ENCODE measurements around the gene THRB. TPM values are rescaled to one million over a fixed set of nuclear protein-coding genes. Genes with fewer than 3 reads are reported as not detected.

THRB gene
- polyA plus RNA-seq, 3 donors, result 3.4 to 11.7 (median 8.1) TPM

- WGBS, 3 donors, result 63 to 86% (median 74%) methylated on average over 4 of the region's 4 CpGs
- no peak overlapping the region for H3K27ac ChIP-seq (ENCODE audit: low read depth, low read length)
These were observed 24.3 kb upstream of the THRB start for GRCh38 chr3:24518990-24519367.

- WGBS, 3 donors, result 87 to 94% (median 87%) methylated on average over 4 of the region's 4 CpGs
- H3K27ac ChIP-seq (ENCODE audit: low read depth, low read length), result no peak overlapping the region
These were observed 19.5 kb upstream of the THRB start for GRCh38 chr3:24514119-24514518.

GRCh38 chr3:24513463-24513862, 18.8 kb upstream of the THRB start:
- H3K27ac ChIP-seq (ENCODE audit: low read depth, low read length), result no peak overlapping the region
- WGBS, 3 donors, result 64 to 78% (median 74%) methylated on average over 1 of the region's 1 CpG

GRCh38 chr3:24512564-24513197, 18.0 kb upstream of the THRB start:
- no peak overlapping the region for H3K27ac ChIP-seq (ENCODE audit: low read depth, low read length)
- 90 to 93% (median 91%) methylated on average over 5 of the region's 5 CpGs for WGBS, 3 donors

- 89 to 92% (median 90%) methylated on average over 5 of the region's 5 CpGs for WGBS, 3 donors
- no peak overlapping the region for H3K27ac ChIP-seq (ENCODE audit: low read depth, low read length)
These were observed 15.5 kb upstream of the THRB start for GRCh38 chr3:24510030-24510648.

- H3K27ac ChIP-seq (ENCODE audit: low read depth, low read length), result no peak overlapping the region
- WGBS, 3 donors, result 88 to 92% (median 91%) methylated on average over 1 of the region's 1 CpG
These were observed 13.8 kb upstream of the THRB start for GRCh38 chr3:24508423-24508839.

GRCh38 chr3:24507776-24508422, 13.2 kb upstream of the THRB start:
- H3K27ac ChIP-seq (ENCODE audit: low read depth, low read length), result no peak overlapping the region
- WGBS, 3 donors, result 65 to 90% (median 85%) methylated on average over 2 of the region's 2 CpGs

GRCh38 chr3:24506966-24507775, 12.5 kb upstream of the THRB start:
- WGBS, 3 donors, result 62 to 83% (median 67%) methylated on average over 3 of the region's 3 CpGs
- H3K27ac ChIP-seq (ENCODE audit: low read depth, low read length), result no peak overlapping the region

GRCh38 chr3:24505691-24506550, 11.3 kb upstream of the THRB start:
- H3K27ac ChIP-seq (ENCODE audit: low read depth, low read length), result no peak overlapping the region
- 70 to 79% (median 75%) methylated on average over 7 of the region's 7 CpGs for WGBS, 3 donors

GRCh38 chr3:24504772-24505171, 10.1 kb upstream of the THRB start:
- H3K27ac ChIP-seq (ENCODE audit: low read depth, low read length), result no peak overlapping the region

- WGBS, 3 donors, result 75 to 94% (median 79%) methylated on average over 3 of the region's 3 CpGs
- no peak overlapping the region for H3K27ac ChIP-seq (ENCODE audit: low read depth, low read length)
These were observed 9.0 kb upstream of the THRB start for GRCh38 chr3:24503616-24504113.

- WGBS, 3 donors, result 44 to 88% (median 67%) methylated on average over 1 of the region's 1 CpG
These were observed 8.0 kb upstream of the THRB start for GRCh38 chr3:24502690-24503089.

GRCh38 chr3:24500806-24501205, 6.2 kb upstream of the THRB start:
- WGBS, 3 donors, result 91 to 98% (median 93%) methylated on average over 1 of the region's 1 CpG

More at GRCh38 chr3:24502690-24503089, 8.0 kb upstream of the THRB start:
- no peak overlapping the region for H3K27ac ChIP-seq (ENCODE audit: low read depth, low read length)

GRCh38 chr3:24499991-24500390, 5.3 kb upstream of the THRB start:
- 76 to 85% (median 83%) methylated on average over 3 of the region's 3 CpGs for WGBS, 3 donors
- no peak overlapping the region for H3K27ac ChIP-seq (ENCODE audit: low read depth, low read length)

More at GRCh38 chr3:24500806-24501205, 6.2 kb upstream of the THRB start:
- H3K27ac ChIP-seq (ENCODE audit: low read depth, low read length), result no peak overlapping the region

GRCh38 chr3:24498796-24499195, 4.1 kb upstream of the THRB start:
- H3K27ac ChIP-seq (ENCODE audit: low read depth, low read length), result no peak overlapping the region
- WGBS, 3 donors, result 88 to 98% (median 93%) methylated on average over 2 of the region's 2 CpGs

- WGBS, 3 donors, result 74 to 93% (median 85%) methylated on average over 2 of the region's 2 CpGs
- H3K27ac ChIP-seq (ENCODE audit: low read depth, low read length), result no peak overlapping the region
These were observed 3.7 kb upstream of the THRB start for GRCh38 chr3:24498391-24498790.

- H3K27ac ChIP-seq (ENCODE audit: low read depth, low read length), result no peak overlapping the region
- WGBS, 3 donors, result 92 to 100% (median 96%) methylated on average over 2 of the region's 2 CpGs
These were observed 3.3 kb upstream of the THRB start for GRCh38 chr3:24497942-24498341.

All from adipose tissue (tissue), 3 donors.